ENCODE measurements around the gene TSTD2. TPM values are rescaled to one million over a fixed set of nuclear protein-coding genes. Genes with fewer than 3 reads are reported as not detected.

Gene TSTD2
- total and polyA plus RNA-seq, 4 experiments from 2014 or later: 7.2 to 18.4 (median 12.8) TPM

DNA sequence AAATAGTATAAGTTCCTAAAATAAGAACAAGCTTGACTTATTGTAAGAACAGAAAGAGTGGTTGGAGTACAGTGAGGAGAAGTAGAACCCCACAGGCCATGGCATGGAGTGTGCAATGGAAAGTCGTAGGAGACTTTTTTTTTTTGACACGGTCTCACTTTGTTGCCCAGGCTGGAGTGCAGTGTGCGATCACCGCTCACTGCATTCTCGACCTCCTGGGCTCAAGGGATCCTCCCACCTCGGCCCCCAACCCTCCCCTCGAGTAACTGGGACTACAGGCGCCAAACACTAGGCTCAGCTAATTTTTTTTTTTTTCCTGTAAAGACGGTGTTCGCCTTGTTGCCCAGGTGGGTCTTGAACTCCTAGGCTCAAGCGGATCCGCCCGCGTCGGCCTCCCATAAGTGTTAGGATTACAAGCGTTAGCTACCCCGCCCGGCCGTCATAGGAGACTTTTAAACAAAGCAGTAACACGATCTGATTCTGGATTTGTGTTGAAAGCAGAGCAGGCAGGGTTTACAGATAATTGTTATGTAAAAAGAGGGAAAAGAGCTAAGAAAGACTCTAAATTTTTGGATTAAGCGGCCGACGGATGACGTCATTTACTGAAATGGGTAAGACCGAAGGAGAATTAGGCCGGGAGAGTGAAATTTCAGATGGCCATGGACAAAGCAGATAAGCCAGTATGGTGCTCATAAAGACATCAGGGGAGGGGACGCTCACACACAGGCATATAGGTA lies 752 bp downstream of the TSTD2 start:
- intact Hi-C loops (cut with micrococcal nuclease): loop anchor here (2.0 to 5.0 kb wide), 2 partner anchors 275 to 1214 kb away; partner anchors contain the start of gene ZNF367
- Mint-ChIP-seq H3K4me3 (peak overlapping the region; percentile 96 to 100 (median 98)), H3K4me1 (peaks cover 31 to 58% (median 44%) of the 10 kb centered on the region in 4 donors), H3K9me3 (no peaks in the 10 kb centered on the region), H3K27me3 (no peaks in the 10 kb centered on the region), H3K27ac (peak overlapping the region; percentile 96 to 100 (median 100)), H3K36me3 (peaks cover under 1 to 14% of the 10 kb centered on the region in 2 donors)
- ChIA-PET CTCF (ENCODE audit: partially characterized antibody) (interaction anchor here (0.5 to 2.4 kb wide), 7 partner anchors 16 to 776 kb away, joined by 3 to 18 read pairs (median 6); no protein-coding TSS in a partner anchor), POLR2A (ENCODE audit: partially characterized antibody) (interaction anchor here (0.7 to 2.8 kb wide), 21 partner anchors 9 to 1756 kb away, joined by 3 to 49 read pairs (median 6); partner anchors contain the start of genes ANP32B, HABP4, PRXL2C and TBC1D2)
- no peaks in the 10 kb centered on the region for H3K9me3 ChIP-seq (ENCODE audit: control insufficient read depth in 1 of 2, low read length in 2 of 2)
- peak in 1 of 5 donors; percentile 45 for DNase-seq
- H3K27me3 ChIP-seq (ENCODE audit: insufficient read depth, low read length): no peaks in the 10 kb centered on the region
- H3K4me3 ChIP-seq (ENCODE audit: low read length in 2 of 2): peak overlapping the region; percentile 80 to 87
- H3K36me3 ChIP-seq (ENCODE audit: insufficient read depth, low read length): no peaks in the 10 kb centered on the region
- H3K4me1 ChIP-seq (ENCODE audit: insufficient read depth, low read length): peaks cover 45% of the 10 kb centered on the region
- peak overlapping the region; percentile 92 for H3K27ac ChIP-seq (ENCODE audit: low read depth, low read length)

- Histone ChIP-seq H3K36me3 (ENCODE audit: insufficient read depth, low read length) (peaks cover under 1% of the 10 kb centered on the region), H3K4me3 (ENCODE audit: low read length in 2 of 2) (no peak overlapping the region), H3K9me3 (ENCODE audit: control insufficient read depth in 1 of 2, low read length in 2 of 2) (no peaks in the 10 kb centered on the region), H3K27ac (ENCODE audit: low read depth, low read length) (no peak overlapping the region), H3K27me3 (ENCODE audit: insufficient read depth, low read length) (no peaks in the 10 kb centered on the region), H3K4me1 (ENCODE audit: insufficient read depth, low read length) (peaks cover 30% of the 10 kb centered on the region)
- Mint-ChIP-seq H3K27me3 (no peaks in the 10 kb centered on the region), H3K27ac (peak overlapping the region in 1 of 7 donors; percentile 47), H3K36me3 (peaks cover 6 to 20% of the 10 kb centered on the region in 2 donors), H3K9me3 (no peaks in the 10 kb centered on the region), H3K4me3 (no peak overlapping the region), H3K4me1 (peaks cover 21 to 43% (median 32%) of the 10 kb centered on the region in 4 donors)
- intact Hi-C loops (cut with micrococcal nuclease): loop anchor here (5.0 kb wide), 1 partner anchor 277 kb away; no protein-coding TSS in a partner anchor
- no peak for DNase-seq
- POLR2A ChIA-PET (ENCODE audit: partially characterized antibody): interaction anchor here (0.6 kb wide), 1 partner anchor 407 kb away, joined by 3 read pairs; no protein-coding TSS in a partner anchor
- CTCF ChIA-PET (ENCODE audit: partially characterized antibody): interaction anchor here (0.7 to 3.6 kb wide), 5 partner anchors 12 to 219 kb away, joined by 3 to 16 read pairs (median 3); no protein-coding TSS in a partner anchor
These were observed 2.6 kb downstream of the TSTD2 start for GRCh38 chr9:97630591-97630990.

- intact Hi-C loops (cut with micrococcal nuclease): no loop called here
- Mint-ChIP-seq H3K4me1 (peaks cover 12 to 29% (median 20%) of the 10 kb centered on the region in 4 donors), H3K27me3 (no peaks in the 10 kb centered on the region), H3K4me3 (no peak overlapping the region), H3K36me3 (peaks cover 14 to 28% of the 10 kb centered on the region in 2 donors), H3K9me3 (no peaks in the 10 kb centered on the region), H3K27ac (peak overlapping the region in 2 of 7 donors; percentile 30 to 68)
- POLR2A ChIA-PET (ENCODE audit: partially characterized antibody): no interaction called here
- Histone ChIP-seq H3K27me3 (ENCODE audit: insufficient read depth, low read length) (no peaks in the 10 kb centered on the region), H3K27ac (ENCODE audit: low read depth, low read length) (no peak overlapping the region), H3K9me3 (ENCODE audit: control insufficient read depth in 1 of 2, low read length in 2 of 2) (no peaks in the 10 kb centered on the region), H3K36me3 (ENCODE audit: insufficient read depth, low read length) (peaks cover 5% of the 10 kb centered on the region), H3K4me3 (ENCODE audit: low read length in 2 of 2) (no peak overlapping the region), H3K4me1 (ENCODE audit: insufficient read depth, low read length) (peaks cover 16% of the 10 kb centered on the region)
- DNase-seq: no peak
- CTCF ChIA-PET (ENCODE audit: partially characterized antibody): interaction anchor here (1.0 to 3.6 kb wide), 4 partner anchors 10 to 227 kb away, joined by 3 to 16 read pairs (median 4); no protein-coding TSS in a partner anchor
These were observed 4.0 kb downstream of the TSTD2 start for GRCh38 chr9:97629156-97629555.

DNA sequence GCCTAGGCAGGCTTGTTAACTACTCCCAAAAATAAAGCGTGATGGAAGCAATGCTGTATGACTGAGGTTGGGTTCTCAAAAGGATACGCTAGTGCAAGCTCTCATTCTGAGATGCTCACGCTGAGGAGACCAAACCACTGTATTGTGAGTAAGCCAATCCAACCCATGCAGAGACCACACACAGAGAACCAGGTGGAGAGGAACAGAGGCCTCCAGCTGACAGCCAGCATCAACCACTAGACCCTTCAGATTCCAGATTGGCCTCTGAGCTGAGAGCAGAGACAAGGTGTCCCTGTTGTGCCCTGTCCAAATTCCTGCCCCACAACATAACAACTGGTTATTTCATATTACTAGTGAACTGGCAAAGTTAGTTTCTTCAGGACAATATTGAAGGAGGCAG lies 4.5 kb downstream of the TSTD2 start:
- Histone ChIP-seq H3K4me1 (ENCODE audit: insufficient read depth, low read length) (peaks cover 14% of the 10 kb centered on the region), H3K36me3 (ENCODE audit: insufficient read depth, low read length) (peaks cover 5% of the 10 kb centered on the region), H3K4me3 (ENCODE audit: low read length in 2 of 2) (no peak overlapping the region), H3K27ac (ENCODE audit: low read depth, low read length) (no peak overlapping the region), H3K9me3 (ENCODE audit: control insufficient read depth in 1 of 2, low read length in 2 of 2) (no peaks in the 10 kb centered on the region), H3K27me3 (ENCODE audit: insufficient read depth, low read length) (no peaks in the 10 kb centered on the region)
- intact Hi-C loops (cut with micrococcal nuclease): no loop called here
- Mint-ChIP-seq H3K36me3 (peaks cover 15 to 33% of the 10 kb centered on the region in 2 donors), H3K4me1 (peaks cover 10 to 24% (median 20%) of the 10 kb centered on the region in 4 donors), H3K27me3 (no peaks in the 10 kb centered on the region), H3K4me3 (no peak overlapping the region), H3K27ac (peak overlapping the region in 2 of 7 donors; percentile 30 to 68), H3K9me3 (no peaks in the 10 kb centered on the region)
- no peak for DNase-seq
- POLR2A ChIA-PET (ENCODE audit: partially characterized antibody): no interaction called here
- CTCF ChIA-PET (ENCODE audit: partially characterized antibody): interaction anchor here (1.4 to 3.6 kb wide), 3 partner anchors 9 to 30 kb away, joined by 4 to 16 read pairs (median 5); no protein-coding TSS in a partner anchor

- POLR2A ChIA-PET (ENCODE audit: partially characterized antibody): no interaction called here
- Mint-ChIP-seq H3K4me1 (peaks cover 10 to 18% (median 15%) of the 10 kb centered on the region in 4 donors), H3K4me3 (no peak overlapping the region), H3K27me3 (no peaks in the 10 kb centered on the region), H3K9me3 (no peaks in the 10 kb centered on the region), H3K27ac (no peak overlapping the region), H3K36me3 (peaks cover 19 to 35% of the 10 kb centered on the region in 2 donors)
- no peak overlapping the region for H3K4me3 ChIP-seq (ENCODE audit: low read length in 2 of 2)
- peaks cover 12% of the 10 kb centered on the region for H3K4me1 ChIP-seq (ENCODE audit: insufficient read depth, low read length)
- no peak for DNase-seq
- intact Hi-C loops (cut with micrococcal nuclease): no loop called here
- H3K27me3 ChIP-seq (ENCODE audit: insufficient read depth, low read length): no peaks in the 10 kb centered on the region
- CTCF ChIA-PET (ENCODE audit: partially characterized antibody): interaction anchor here (2.4 to 3.6 kb wide), 2 partner anchors 12 to 29 kb away, joined by 5 to 16 read pairs; no protein-coding TSS in a partner anchor
- H3K27ac ChIP-seq (ENCODE audit: low read depth, low read length): no peak overlapping the region
- peaks cover 5% of the 10 kb centered on the region for H3K36me3 ChIP-seq (ENCODE audit: insufficient read depth, low read length)
- no peaks in the 10 kb centered on the region for H3K9me3 ChIP-seq (ENCODE audit: control insufficient read depth in 1 of 2, low read length in 2 of 2)
These were observed 5.5 kb downstream of the TSTD2 start for GRCh38 chr9:97627624-97628023.

DNA sequence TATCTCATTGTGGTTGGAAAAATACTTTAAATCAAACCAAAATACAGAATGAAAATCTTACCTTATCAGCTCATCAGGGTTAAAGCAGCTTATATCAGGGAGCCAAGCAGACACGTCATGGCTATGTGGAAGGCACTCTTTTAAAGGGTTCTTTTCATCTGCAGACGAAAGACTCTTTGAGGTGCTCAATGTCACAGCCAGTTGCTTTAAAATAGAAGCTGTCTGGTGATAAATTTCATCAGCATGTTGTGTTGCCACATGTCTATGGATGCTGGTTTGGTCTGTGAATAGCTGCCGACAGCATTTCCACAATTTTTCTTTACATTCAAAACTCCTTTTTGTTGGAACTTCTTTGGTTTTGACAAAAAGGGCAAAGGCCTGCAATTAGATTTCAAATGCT lies 7.5 kb downstream of the TSTD2 start:
- no peaks in the 10 kb centered on the region for H3K27me3 ChIP-seq (ENCODE audit: insufficient read depth, low read length)
- H3K4me1 Mint-ChIP-seq: peaks cover 4 to 8% (median 6%) of the 10 kb centered on the region in 4 donors
- no peaks in the 10 kb centered on the region for H3K4me1 ChIP-seq (ENCODE audit: insufficient read depth, low read length)
- H3K27ac ChIP-seq (ENCODE audit: low read depth, low read length): no peak overlapping the region
- intact Hi-C loops (cut with micrococcal nuclease): no loop called here
- no peaks in the 10 kb centered on the region for H3K27me3 Mint-ChIP-seq
- POLR2A ChIA-PET (ENCODE audit: partially characterized antibody): no interaction called here
- peaks cover 26 to 45% of the 10 kb centered on the region in 2 donors for H3K36me3 Mint-ChIP-seq
- H3K27ac Mint-ChIP-seq: no peak overlapping the region
- H3K9me3 Mint-ChIP-seq: no peaks in the 10 kb centered on the region
- H3K4me3 Mint-ChIP-seq: no peak overlapping the region
- peaks cover 5% of the 10 kb centered on the region for H3K36me3 ChIP-seq (ENCODE audit: insufficient read depth, low read length)
- CTCF ChIA-PET (ENCODE audit: partially characterized antibody): interaction anchor here (1.5 to 3.7 kb wide), 3 partner anchors 11 to 27 kb away, joined by 4 to 14 read pairs (median 10); no protein-coding TSS in a partner anchor
- DNase-seq: no peak
- no peaks in the 10 kb centered on the region for H3K9me3 ChIP-seq (ENCODE audit: control insufficient read depth in 1 of 2, low read length in 2 of 2)
- H3K4me3 ChIP-seq (ENCODE audit: low read length in 2 of 2): no peak overlapping the region

DNA sequence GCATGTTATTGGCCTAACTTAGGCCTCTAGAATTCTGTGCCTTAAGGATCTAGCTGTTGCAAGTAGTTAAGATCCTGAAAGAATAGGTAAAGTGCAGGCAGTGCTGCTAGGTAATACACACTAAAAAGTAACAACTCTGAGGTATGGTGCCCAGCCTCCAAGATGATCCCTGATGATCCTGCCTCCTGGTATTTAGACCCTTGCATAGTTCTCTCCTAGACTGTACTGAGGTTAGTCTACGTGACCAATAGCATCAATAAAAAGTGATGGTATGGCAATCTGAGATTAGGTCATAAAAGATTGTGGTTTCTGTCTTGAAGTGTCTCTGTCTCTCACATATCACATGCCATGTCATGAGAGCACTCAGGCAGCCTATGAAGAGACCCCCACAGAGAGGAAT lies 9.2 kb downstream of the TSTD2 start:
- Histone ChIP-seq H3K27ac (ENCODE audit: low read depth, low read length) (no peak overlapping the region), H3K4me3 (ENCODE audit: low read length in 2 of 2) (no peak overlapping the region), H3K9me3 (ENCODE audit: control insufficient read depth in 1 of 2, low read length in 2 of 2) (no peaks in the 10 kb centered on the region), H3K27me3 (ENCODE audit: insufficient read depth, low read length) (no peaks in the 10 kb centered on the region), H3K36me3 (ENCODE audit: insufficient read depth, low read length) (peaks cover 5% of the 10 kb centered on the region), H3K4me1 (ENCODE audit: insufficient read depth, low read length) (no peaks in the 10 kb centered on the region)
- peak overlapping the region in 1 of 7 donors; percentile 47 for H3K27ac Mint-ChIP-seq
- ChIA-PET CTCF (ENCODE audit: partially characterized antibody) (interaction anchor here (1.7 to 3.7 kb wide), 3 partner anchors 9 to 25 kb away, joined by 3 to 14 read pairs (median 10); no protein-coding TSS in a partner anchor), POLR2A (ENCODE audit: partially characterized antibody) (interaction anchor here (2.1 kb wide), 1 partner anchor 9 kb away, joined by 7 read pairs; the partner anchor contains the start of genes NCBP1 and TSTD2)
- H3K4me3 Mint-ChIP-seq: no peak overlapping the region
- intact Hi-C loops (cut with micrococcal nuclease): no loop called here
- no peaks in the 10 kb centered on the region for H3K27me3 Mint-ChIP-seq
- peaks cover 31 to 53% of the 10 kb centered on the region in 2 donors for H3K36me3 Mint-ChIP-seq
- no peak for DNase-seq
- peaks cover 0 to 4% (median 2%) of the 10 kb centered on the region in 4 donors for H3K4me1 Mint-ChIP-seq
- H3K9me3 Mint-ChIP-seq: no peaks in the 10 kb centered on the region

Measured in CD4-positive, alpha-beta memory T cell (primary cell).